22Rv1 (cell line): ENCODE results near the gene GATAD2B.

Experiments
- CTCF ChIP-seq: fragments of 450-650 bp; IDR thresholded peaks from 2 replicates; pipeline ENCODE4 v1.5.1; 2017; ENCODE audit warnings: mild to moderate bottlenecking
- ZFX ChIP-seq: fragments of 450-650 bp; IDR thresholded peaks from 2 replicates; pipeline ENCODE4 v1.6.1; 2017; ENCODE audit warnings: antibody characterized with exemption, borderline replicate concordance

GRCh38 chr1:153833171-153833570, 89.6 kb downstream of the GATAD2B start:
- no peak for TF ChIP-seq CTCF
- no peak for TF ChIP-seq ZFX
